Measurements from ENCODE around the gene IL27RA.

GRCh38 chr19:14061081-14061749 lies 29.7 kb downstream of the IL27RA start:
- TF ChIP-seq CTCF (conservative IDR thresholded peaks at IDR 0.05; ENCODE audit: low read depth in 2 of 2), result no peak
- TF ChIP-seq REST (IDR thresholded peaks at IDR 0.05; ENCODE audit: unreplicated experiment), result no peak
- TF ChIP-seq POLR2AphosphoS5 (IDR thresholded peaks at IDR 0.05; ENCODE audit: low read depth), result no peak
- TF ChIP-seq JUNB (IDR thresholded peaks at IDR 0.05; ENCODE audit: unreplicated experiment), result no peak
- TF ChIP-seq EZH2phosphoT487 (IDR thresholded peaks at IDR 0.05; ENCODE audit: unreplicated experiment), result no peak
- no peak for TF ChIP-seq EZH2 (IDR thresholded peaks at IDR 0.05; ENCODE audit: low read depth, unreplicated experiment)
- TF ChIP-seq ZNF462 (CRISPR knock-in tag; IDR thresholded peaks at IDR 0.05), result no peak
- TF ChIP-seq CREB1 (CRISPR knock-in tag; IDR thresholded peaks at IDR 0.05; ENCODE audit: low read depth), result no peak

Data from GM23338 (cell line).